ENCODE results near the gene IFI27L2.

DNA sequence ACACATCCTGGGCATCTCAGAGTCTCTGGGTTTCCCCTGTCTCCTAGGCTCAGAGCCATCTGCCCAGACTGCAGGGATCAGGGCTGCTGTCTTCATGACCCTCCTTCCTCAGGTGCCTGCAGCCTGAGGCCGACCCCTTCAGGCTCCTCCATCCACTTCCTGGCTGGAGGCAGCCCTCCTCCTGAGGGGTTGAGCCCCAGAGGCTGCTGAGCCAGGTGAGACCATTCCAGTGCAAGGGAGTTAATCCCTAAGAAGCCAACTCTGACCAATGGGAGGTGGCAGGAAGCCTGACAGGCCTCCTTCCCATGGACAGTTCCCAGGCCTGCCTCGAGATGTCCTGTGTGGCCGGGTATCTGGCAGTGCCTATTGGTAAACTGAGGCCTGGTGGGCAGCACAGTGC lies 36.3 kb upstream of the IFI27L2 start:
- TF ChIP-seq, protein P1, sequence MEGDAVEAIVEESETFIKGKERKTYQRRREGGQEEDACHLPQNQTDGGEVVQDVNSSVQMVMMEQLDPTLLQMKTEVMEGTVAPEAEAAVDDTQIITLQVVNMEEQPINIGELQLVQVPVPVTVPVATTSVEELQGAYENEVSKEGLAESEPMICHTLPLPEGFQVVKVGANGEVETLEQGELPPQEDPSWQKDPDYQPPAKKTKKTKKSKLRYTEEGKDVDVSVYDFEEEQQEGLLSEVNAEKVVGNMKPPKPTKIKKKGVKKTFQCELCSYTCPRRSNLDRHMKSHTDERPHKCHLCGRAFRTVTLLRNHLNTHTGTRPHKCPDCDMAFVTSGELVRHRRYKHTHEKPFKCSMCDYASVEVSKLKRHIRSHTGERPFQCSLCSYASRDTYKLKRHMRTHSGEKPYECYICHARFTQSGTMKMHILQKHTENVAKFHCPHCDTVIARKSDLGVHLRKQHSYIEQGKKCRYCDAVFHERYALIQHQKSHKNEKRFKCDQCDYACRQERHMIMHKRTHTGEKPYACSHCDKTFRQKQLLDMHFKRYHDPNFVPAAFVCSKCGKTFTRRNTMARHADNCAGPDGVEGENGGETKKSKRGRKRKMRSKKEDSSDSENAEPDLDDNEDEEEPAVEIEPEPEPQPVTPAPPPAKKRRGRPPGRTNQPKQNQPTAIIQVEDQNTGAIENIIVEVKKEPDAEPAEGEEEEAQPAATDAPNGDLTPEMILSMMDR (IDR thresholded peaks at IDR 0.05; ENCODE audit: low read depth, low read length) = no peak
- TF ChIP-seq EZH2phosphoT487 (IDR thresholded peaks at IDR 0.05; ENCODE audit: low read depth) = no peak

Measured in OCI-LY3 (cell line).